GM12892 (cell line): Measurements from ENCODE around the gene TTLL11.

Experiments
- POLR2A ChIP-seq: IDR thresholded peaks from 2 replicates; pipeline ENCODE4 v1.6.1; 2011; ENCODE audit warnings: low read depth, low read length, control low read depth
- POLR2AphosphoS5 ChIP-seq: IDR thresholded peaks from 2 replicates; pipeline ENCODE4 v1.6.1; 2011; ENCODE audit warnings: low read depth, low read length, control low read depth
- TAF1 ChIP-seq: IDR thresholded peaks from 2 replicates; pipeline ENCODE4 v1.6.1; 2011; ENCODE audit warnings: low read depth, mild to moderate bottlenecking, control low read depth, low read length, borderline replicate concordance

GRCh38 chr9:121983736-121984135, 109.4 kb downstream of the TTLL11 start:
- no peak for TF ChIP-seq POLR2A
- TF ChIP-seq POLR2AphosphoS5 = no peak
- no peak for TF ChIP-seq TAF1
